ENCODE measurements around the gene PRKN. TPM values are rescaled to one million over a fixed set of nuclear protein-coding genes. Genes with fewer than 3 reads are reported as not detected.

PRKN gene
- total RNA-seq, 1 experiment from 2014 or later = 1.2 TPM

- ChIA-PET POLR2A (ENCODE audit: low non-redundant PET) (no interaction called here), CTCF (no interaction called here)
- no TSS peak for BruUV-seq (replicated peaks)
- DNase-seq (ENCODE audit: low spot score) = no peak
- Histone ChIP-seq H3K36me3 (ENCODE audit: insufficient read depth, low read length, poor library complexity, severe bottlenecking) (no peaks in the 10 kb centered on the region), H3K4me1 (ENCODE audit: insufficient read depth, low read length, poor library complexity, severe bottlenecking) (no peaks in the 10 kb centered on the region), H3K27ac (ENCODE audit: low read depth, low read length, poor library complexity, severe bottlenecking) (no peak overlapping the region), H3K27me3 (replicated peaks; ENCODE audit: insufficient read depth, low read depth, low read length, poor library complexity) (no peaks in the 10 kb centered on the region), H3K9me3 (ENCODE audit: low read depth, low read length, poor library complexity, severe bottlenecking) (no peaks in the 10 kb centered on the region), H3K4me3 (ENCODE audit: low read depth, low read length, poor library complexity, severe bottlenecking) (no peak overlapping the region)
- intact Hi-C loops (cut with micrococcal nuclease; ENCODE audit: unreplicated experiment) = no loop called here
- TF ChIP-seq CTCF (conservative IDR thresholded peaks at IDR 0.05; ENCODE audit: low read depth, low read length) = no peak
- TF ChIP-seq EZH2 (IDR thresholded peaks at IDR 0.05; ENCODE audit: borderline replicate concordance, low read depth, low read length, poor library complexity, severe bottlenecking) = no peak
These were observed 1319.5 kb downstream of the PRKN start for GRCh38 chr6:161408041-161408440.

DNA sequence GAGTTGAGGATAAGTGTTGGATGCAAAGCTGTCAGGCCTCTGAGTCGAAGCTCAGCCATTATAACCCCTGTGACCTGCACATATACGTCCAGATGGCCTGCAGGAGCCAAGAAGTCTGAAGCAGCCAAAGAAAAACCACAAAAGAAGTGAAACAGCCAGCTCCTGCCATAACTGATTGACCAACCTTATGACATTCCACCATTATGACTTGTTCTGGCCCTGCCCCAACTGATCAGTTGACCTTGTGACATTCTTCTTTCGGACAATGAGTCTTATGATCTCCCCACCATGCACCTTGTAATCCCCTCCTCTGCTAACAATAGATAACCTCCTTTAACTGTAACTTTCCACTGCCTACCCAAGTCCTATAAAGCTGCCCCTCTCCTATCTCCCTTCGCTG lies 1320.0 kb downstream of the PRKN start:
- no peak overlapping the region for H3K27ac ChIP-seq (ENCODE audit: low read depth, low read length, poor library complexity, severe bottlenecking)
- POLR2A ChIA-PET (ENCODE audit: low non-redundant PET) = no interaction called here
- intact Hi-C loops (cut with micrococcal nuclease; ENCODE audit: unreplicated experiment) = no loop called here
- H3K9me3 ChIP-seq (ENCODE audit: low read depth, low read length, poor library complexity, severe bottlenecking) = no peaks in the 10 kb centered on the region
- H3K27me3 ChIP-seq (replicated peaks; ENCODE audit: insufficient read depth, low read depth, low read length, poor library complexity) = no peaks in the 10 kb centered on the region
- H3K4me3 ChIP-seq (ENCODE audit: low read depth, low read length, poor library complexity, severe bottlenecking) = no peak overlapping the region
- no peaks in the 10 kb centered on the region for H3K4me1 ChIP-seq (ENCODE audit: insufficient read depth, low read length, poor library complexity, severe bottlenecking)
- no peak for TF ChIP-seq EZH2 (IDR thresholded peaks at IDR 0.05; ENCODE audit: borderline replicate concordance, low read depth, low read length, poor library complexity, severe bottlenecking)
- no peak for TF ChIP-seq CTCF (conservative IDR thresholded peaks at IDR 0.05; ENCODE audit: low read depth, low read length)
- no peak for DNase-seq (ENCODE audit: low spot score)
- no peaks in the 10 kb centered on the region for H3K36me3 ChIP-seq (ENCODE audit: insufficient read depth, low read length, poor library complexity, severe bottlenecking)
- CTCF ChIA-PET = no interaction called here
- BruUV-seq (replicated peaks) = no TSS peak

DNA sequence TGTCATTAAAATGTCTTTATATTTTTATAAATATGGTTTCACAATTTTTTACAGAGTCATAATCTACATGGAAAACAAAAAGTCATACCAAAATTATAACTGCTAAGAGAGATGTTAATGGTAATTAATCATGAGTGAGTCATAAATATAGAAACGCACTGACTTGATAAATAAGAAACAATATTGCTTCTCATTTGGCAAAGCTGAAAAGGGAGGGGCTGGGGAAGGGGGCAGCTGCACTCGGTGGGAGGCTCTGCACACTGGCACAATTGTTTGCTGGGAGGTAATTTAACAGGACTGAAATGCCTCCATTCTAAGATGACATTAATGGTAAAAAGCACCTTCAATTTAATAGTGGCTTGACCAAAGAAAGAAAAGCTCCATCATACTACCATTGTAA lies 1320.5 kb downstream of the PRKN start:
- no peaks in the 10 kb centered on the region for H3K36me3 ChIP-seq (ENCODE audit: insufficient read depth, low read length, poor library complexity, severe bottlenecking)
- CTCF ChIA-PET = no interaction called here
- no peak for DNase-seq (ENCODE audit: low spot score)
- no peaks in the 10 kb centered on the region for H3K27me3 ChIP-seq (replicated peaks; ENCODE audit: insufficient read depth, low read depth, low read length, poor library complexity)
- H3K27ac ChIP-seq (ENCODE audit: low read depth, low read length, poor library complexity, severe bottlenecking) = no peak overlapping the region
- intact Hi-C loops (cut with micrococcal nuclease; ENCODE audit: unreplicated experiment) = no loop called here
- no TSS peak for BruUV-seq (replicated peaks)
- H3K4me1 ChIP-seq (ENCODE audit: insufficient read depth, low read length, poor library complexity, severe bottlenecking) = no peaks in the 10 kb centered on the region
- H3K9me3 ChIP-seq (ENCODE audit: low read depth, low read length, poor library complexity, severe bottlenecking) = no peaks in the 10 kb centered on the region
- POLR2A ChIA-PET (ENCODE audit: low non-redundant PET) = no interaction called here
- no peak overlapping the region for H3K4me3 ChIP-seq (ENCODE audit: low read depth, low read length, poor library complexity, severe bottlenecking)
- TF ChIP-seq EZH2 (IDR thresholded peaks at IDR 0.05; ENCODE audit: borderline replicate concordance, low read depth, low read length, poor library complexity, severe bottlenecking) (no peak), CTCF (conservative IDR thresholded peaks at IDR 0.05; ENCODE audit: low read depth, low read length) (no peak)

All from A673 (cell line).